Mesothelial cell of epicardium (in vitro differentiated cells): ENCODE measurements around the gene HOXB7. TPM values are rescaled to one million over a fixed set of nuclear protein-coding genes. Genes with fewer than 3 reads are reported as not detected.
A peak's percentile ranks its signal among the peaks of the same experiment; 100 is the strongest.

Experiments
- DNase-seq, 2 experiments: peaks; one replicate each; pipeline ENCODE4 v3.0.0; 2021; ENCODE audit warnings: low spot score in 2 of 2; ENCODE audit not compliant: unreplicated experiment in 2 of 2
- H3K27ac Mint-ChIP-seq: 2 replicates; pipeline ENCODE4 v1.8.0; 2021; ENCODE audit warnings: mixed read lengths
- H3K27me3 Mint-ChIP-seq: 2 replicates; pipeline ENCODE4 v1.8.0; 2021; ENCODE audit warnings: low read depth, mixed read lengths
- H3K36me3 Mint-ChIP-seq: 2 replicates; pipeline ENCODE4 v1.8.0; 2021; ENCODE audit warnings: mixed read lengths
- H3K4me1 Mint-ChIP-seq: 2 replicates; pipeline ENCODE4 v1.8.0; 2021; ENCODE audit warnings: mixed read lengths
- H3K4me3 Mint-ChIP-seq: 2 replicates; pipeline ENCODE4 v1.8.0; 2021; ENCODE audit warnings: mild to moderate bottlenecking, moderate library complexity, mixed read lengths
- H3K9me3 Mint-ChIP-seq: 2 replicates; pipeline ENCODE4 v1.8.0; 2021; ENCODE audit warnings: mixed read lengths
- CTCF ChIP-seq: fragments of 200-600 bp; sonication (generic); IDR thresholded peaks from one replicate; pipeline ENCODE4 v1.5.0; 2021; ENCODE audit warnings: antibody characterized with exemption; ENCODE audit not compliant: unreplicated experiment
- total RNA-seq: library from RNA; stranded (reverse); gene quantifications from 3 replicates; pipeline ENCODE4 v1.2.1, GENCODE V29; 2021

Gene HOXB7
- total RNA-seq, 1 donor from 2014 or later: 20.3 TPM

- peaks cover 72% of the 10 kb centered on the region for H3K4me1 Mint-ChIP-seq
- H3K4me3 Mint-ChIP-seq: no peak overlapping the region
- H3K9me3 Mint-ChIP-seq: no peaks in the 10 kb centered on the region
- H3K27me3 Mint-ChIP-seq: no peaks in the 10 kb centered on the region
- DNase-seq: no peak
- TF ChIP-seq CTCF: no peak
- no peak overlapping the region for H3K27ac Mint-ChIP-seq
- peaks cover 21% of the 10 kb centered on the region for H3K36me3 Mint-ChIP-seq
Observed at GRCh38 chr17:48571024-48571818, 39.6 kb downstream of the HOXB7 start.

GRCh38 chr17:48570325-48571023 is 40.3 kb downstream of the HOXB7 start:
- H3K36me3 Mint-ChIP-seq: peaks cover 19% of the 10 kb centered on the region
- H3K27ac Mint-ChIP-seq: no peak overlapping the region

GRCh38 chr17:48569674-48570324 is 41.0 kb downstream of the HOXB7 start:
- H3K9me3 Mint-ChIP-seq: no peaks in the 10 kb centered on the region
- H3K27ac Mint-ChIP-seq: no peak overlapping the region
- no peak overlapping the region for H3K4me3 Mint-ChIP-seq

More at GRCh38 chr17:48570325-48571023, 40.3 kb downstream of the HOXB7 start:
- H3K4me1 Mint-ChIP-seq: peaks cover 65% of the 10 kb centered on the region
- DNase-seq: no peak
- no peaks in the 10 kb centered on the region for H3K9me3 Mint-ChIP-seq
- TF ChIP-seq CTCF: no peak
- H3K4me3 Mint-ChIP-seq: no peak overlapping the region
- H3K27me3 Mint-ChIP-seq: no peaks in the 10 kb centered on the region

GRCh38 chr17:48569240-48569582 is 41.6 kb downstream of the HOXB7 start:
- Mint-ChIP-seq H3K4me1 (peaks cover 53% of the 10 kb centered on the region), H3K4me3 (no peak overlapping the region), H3K27me3 (no peaks in the 10 kb centered on the region), H3K27ac (no peak overlapping the region), H3K9me3 (no peaks in the 10 kb centered on the region), H3K36me3 (peaks cover 17% of the 10 kb centered on the region)
- no peak for TF ChIP-seq CTCF
- no peak for DNase-seq

More at GRCh38 chr17:48569674-48570324, 41.0 kb downstream of the HOXB7 start:
- Mint-ChIP-seq H3K36me3 (peaks cover 19% of the 10 kb centered on the region), H3K27me3 (no peaks in the 10 kb centered on the region), H3K4me1 (peaks cover 59% of the 10 kb centered on the region)
- DNase-seq: no peak
- TF ChIP-seq CTCF: peak; percentile 9

GRCh38 chr17:48568499-48569239 is 42.1 kb downstream of the HOXB7 start:
- no peak overlapping the region for H3K27ac Mint-ChIP-seq
- DNase-seq: no peak
- no peaks in the 10 kb centered on the region for H3K27me3 Mint-ChIP-seq
- peaks cover 13% of the 10 kb centered on the region for H3K36me3 Mint-ChIP-seq
- peaks cover 50% of the 10 kb centered on the region for H3K4me1 Mint-ChIP-seq
- TF ChIP-seq CTCF: no peak
- H3K9me3 Mint-ChIP-seq: no peaks in the 10 kb centered on the region
- H3K4me3 Mint-ChIP-seq: no peak overlapping the region
